H9 (cell line): Measurements from ENCODE around the gene SVIP. TPM values are rescaled to one million over a fixed set of nuclear protein-coding genes. Genes with fewer than 3 reads are reported as not detected.

Experiments used
- DNase-seq: peaks from one replicate; pipeline ENCODE4 v3.0.0-alpha.2; 2017
- H2AFZ ChIP-seq: one replicate; pipeline ENCODE4 v1.6.1; 2013; ENCODE audit warnings: mild to moderate bottlenecking, low read length, control low read depth, moderate library complexity
- H2AK5ac ChIP-seq: 2 replicates; pipeline ENCODE4 v1.6.1; 2013; ENCODE audit warnings: low read length, control low read depth, mixed read lengths; ENCODE audit not compliant: insufficient read length
- H2BK120ac ChIP-seq: one replicate; pipeline ENCODE4 v1.6.1; 2013; ENCODE audit warnings: low read depth, mild to moderate bottlenecking, low read length, control low read depth, inconsistent platforms; ENCODE audit not compliant: poor library complexity, severe bottlenecking
- H2BK12ac ChIP-seq: 2 replicates; pipeline ENCODE4 v1.6.1; 2013; ENCODE audit warnings: low read length, control low read depth, mixed read lengths, low read depth; ENCODE audit not compliant: insufficient read length
- H2BK15ac ChIP-seq: 2 replicates; pipeline ENCODE4 v1.6.1; 2013; ENCODE audit warnings: low read depth, low read length, control low read depth
- H2BK20ac ChIP-seq: one replicate; pipeline ENCODE4 v1.6.1; 2013; ENCODE audit warnings: low read depth, mild to moderate bottlenecking, low read length, control low read depth, inconsistent platforms; ENCODE audit not compliant: poor library complexity, severe bottlenecking
- H2BK5ac ChIP-seq: 2 replicates; pipeline ENCODE4 v1.6.1; 2013; ENCODE audit warnings: low read length, control low read depth, mixed read lengths; ENCODE audit not compliant: insufficient read length
- H3K14ac ChIP-seq: 2 replicates; pipeline ENCODE4 v1.6.1; 2013; ENCODE audit warnings: low read length, control low read depth; ENCODE audit not compliant: insufficient read depth
- H3K18ac ChIP-seq: 2 replicates; pipeline ENCODE4 v1.6.1; 2013; ENCODE audit warnings: low read depth, mild to moderate bottlenecking, mixed read lengths, low read length, control low read depth; ENCODE audit not compliant: insufficient read length
- H3K23ac ChIP-seq: 2 replicates; pipeline ENCODE4 v1.6.1; 2013; ENCODE audit warnings: low read length, control low read depth, mixed read lengths, low read depth; ENCODE audit not compliant: insufficient read length
- H3K23me2 ChIP-seq: 2 replicates; pipeline ENCODE4 v1.6.1; 2013; ENCODE audit warnings: low read depth, mild to moderate bottlenecking, mixed read lengths, low read length, control low read depth; ENCODE audit not compliant: insufficient read length, poor library complexity, severe bottlenecking
- H3K27ac ChIP-seq: 2 replicates; pipeline ENCODE4 v1.5.1; 2013; ENCODE audit warnings: low read length, control low read depth, mixed read lengths, low read depth; ENCODE audit not compliant: insufficient read length
- H3K27me3 ChIP-seq: 2 replicates; pipeline ENCODE4 v1.6.1; 2013; ENCODE audit warnings: low read length, control low read depth, inconsistent platforms; ENCODE audit not compliant: insufficient read depth
- H3K4ac ChIP-seq: 2 replicates; pipeline ENCODE4 v1.6.1; 2013; ENCODE audit warnings: low read depth, mild to moderate bottlenecking, control low read depth, inconsistent platforms, low read length, moderate library complexity
- H3K4me1 ChIP-seq: 2 replicates; pipeline ENCODE4 v1.6.1; 2013; ENCODE audit warnings: low read length, control low read depth, inconsistent platforms; ENCODE audit not compliant: insufficient read depth
- H3K4me2 ChIP-seq: 2 replicates; pipeline ENCODE4 v1.6.1; 2013; ENCODE audit warnings: low read length, control low read depth, mixed read lengths; ENCODE audit not compliant: insufficient read length, insufficient read depth
- H3K56ac ChIP-seq: 2 replicates; pipeline ENCODE4 v1.6.1; 2013; ENCODE audit warnings: low read depth, mild to moderate bottlenecking, mixed read lengths, low read length, control low read depth; ENCODE audit not compliant: insufficient read length
- H3K79me1 ChIP-seq: 2 replicates; pipeline ENCODE4 v1.6.1; 2013; ENCODE audit warnings: low read depth, mild to moderate bottlenecking, moderate library complexity, low read length, control low read depth, inconsistent platforms; ENCODE audit not compliant: insufficient read depth, poor library complexity, severe bottlenecking
- H3K79me2 ChIP-seq: 2 replicates; pipeline ENCODE4 v1.6.1; 2013; ENCODE audit warnings: low read length, control low read depth, inconsistent platforms; ENCODE audit not compliant: insufficient read depth
- H3K9ac ChIP-seq: 2 replicates; pipeline ENCODE4 v1.6.1; 2013; ENCODE audit warnings: low read length, control low read depth, mixed read lengths; ENCODE audit not compliant: insufficient read length; ENCODE audit errors: extremely low read depth
- H3K9me3 ChIP-seq: one replicate; pipeline ENCODE4 v1.6.1; 2013; ENCODE audit warnings: low read depth, low read length, inconsistent platforms; ENCODE audit not compliant: control insufficient read depth
- H3T11ph ChIP-seq: one replicate; pipeline ENCODE4 v1.6.1; 2013; ENCODE audit warnings: mild to moderate bottlenecking, low read length, control low read depth, inconsistent platforms
- H4K20me1 ChIP-seq: one replicate; pipeline ENCODE4 v1.6.1; 2013; ENCODE audit not compliant: control insufficient read depth, insufficient read length, insufficient read depth
- H4K5ac ChIP-seq: 2 replicates; pipeline ENCODE4 v1.6.1; 2013; ENCODE audit warnings: low read depth, mild to moderate bottlenecking, mixed read lengths, low read length, control low read depth; ENCODE audit not compliant: insufficient read length
- H4K8ac ChIP-seq: replicated peaks from 2 replicates; pipeline ENCODE4 v1.6.1; 2013; ENCODE audit warnings: low read length, control low read depth, mixed read lengths, low read depth; ENCODE audit not compliant: insufficient read length
- H4K91ac ChIP-seq: 2 replicates; pipeline ENCODE4 v1.6.1; 2013; ENCODE audit warnings: low read depth, mild to moderate bottlenecking, moderate library complexity, mixed read lengths, low read length, control low read depth; ENCODE audit not compliant: insufficient read length
- H3K27ac Mint-ChIP-seq, 3 experiments: 2 replicates in 2 of 3; 3 replicates in 1 of 3; pipeline ENCODE4 v1.8.0; 2020 to 2021; ENCODE audit warnings: mixed read lengths in 3 of 3, mild to moderate bottlenecking in 1 of 3, moderate library complexity in 1 of 3
- H3K27me3 Mint-ChIP-seq: 2 replicates; pipeline ENCODE4 v1.8.0; 2021; ENCODE audit warnings: low read depth, mild to moderate bottlenecking, moderate library complexity, mixed read lengths
- H3K36me3 Mint-ChIP-seq, 3 experiments: 2 replicates in 2 of 3; 3 replicates in 1 of 3; pipeline ENCODE4 v1.8.0; 2020 to 2021; ENCODE audit warnings: low read depth in 3 of 3, mixed read lengths in 3 of 3; ENCODE audit not compliant: insufficient read depth in 1 of 3
- H3K4me1 Mint-ChIP-seq, 2 experiments: 2 replicates each; pipeline ENCODE4 v1.8.0; 2020; ENCODE audit warnings: mixed read lengths in 2 of 2
- H3K4me3 Mint-ChIP-seq, 2 experiments: 2 replicates in 1 of 2; 3 replicates in 1 of 2; pipeline ENCODE4 v1.8.0; 2020 to 2021; ENCODE audit warnings: mild to moderate bottlenecking in 2 of 2, mixed read lengths in 2 of 2, moderate library complexity in 1 of 2
- H3K9me3 Mint-ChIP-seq, 2 experiments: 2 replicates in 1 of 2; 3 replicates in 1 of 2; pipeline ENCODE4 v1.8.0; 2020; ENCODE audit warnings: mild to moderate bottlenecking in 2 of 2, mixed read lengths in 2 of 2, moderate library complexity in 1 of 2
- WGBS: extraction: QIAGEN DNeasy Blood & Tissue Kit; methylation state at CpG from one replicate; pipeline ENCODE4 v1.1.7; 2013; ENCODE audit warnings: missing lambda C conversion rate, low lambda C conversion rate, mixed read lengths; ENCODE audit not compliant: insufficient read length; ENCODE audit errors: extremely low coverage; 5-methylcytosine and 5-hydroxymethylcytosine counted together
- total RNA-seq: library from RNA; stranded (reverse); gene quantifications from 2 replicates; pipeline ENCODE4 v1.2.1, GENCODE V29; 2021
- TF ChIP-seq, protein P1 (sequence below): fragments of 200-600 bp; sonication (generic); conservative IDR thresholded peaks from 3 replicates; pipeline ENCODE4 v1.8.0; 2021; ENCODE audit warnings: antibody characterized with exemption, mild to moderate bottlenecking

The SVIP gene
- total RNA-seq, 1 experiment from 2014 or later: 10.4 TPM

DNA sequence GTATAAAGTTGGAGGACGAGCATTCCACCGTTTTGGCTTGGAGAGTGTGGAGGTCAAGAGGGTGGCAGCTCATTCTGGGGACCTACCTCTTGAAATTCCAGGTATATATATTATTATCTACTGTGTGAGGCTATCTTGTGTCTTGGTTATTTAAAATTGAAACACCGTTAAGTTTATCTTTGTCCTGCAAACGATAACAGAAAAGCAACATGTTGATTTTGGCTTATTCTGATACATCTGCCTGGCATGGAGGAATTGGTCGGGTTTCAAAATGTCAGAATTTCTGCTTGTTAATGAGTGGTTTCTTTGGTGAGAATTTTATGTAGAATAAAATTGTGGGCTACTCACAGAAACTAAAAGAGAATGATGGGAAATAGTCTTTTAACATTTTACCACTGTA lies 54.4 kb downstream of the SVIP start:
- no peak overlapping the region for H3K4me3 Mint-ChIP-seq
- no CpG with 5 or more reads among the region's 5 CpGs for WGBS
- H3K36me3 Mint-ChIP-seq: no peaks in the 10 kb centered on the region
- no peak overlapping the region for H2AK5ac ChIP-seq
- no peaks in the 10 kb centered on the region for H4K20me1 ChIP-seq
- no peak overlapping the region for H3K9ac ChIP-seq
- H2BK12ac ChIP-seq: no peak overlapping the region
- TF ChIP-seq, protein P1, sequence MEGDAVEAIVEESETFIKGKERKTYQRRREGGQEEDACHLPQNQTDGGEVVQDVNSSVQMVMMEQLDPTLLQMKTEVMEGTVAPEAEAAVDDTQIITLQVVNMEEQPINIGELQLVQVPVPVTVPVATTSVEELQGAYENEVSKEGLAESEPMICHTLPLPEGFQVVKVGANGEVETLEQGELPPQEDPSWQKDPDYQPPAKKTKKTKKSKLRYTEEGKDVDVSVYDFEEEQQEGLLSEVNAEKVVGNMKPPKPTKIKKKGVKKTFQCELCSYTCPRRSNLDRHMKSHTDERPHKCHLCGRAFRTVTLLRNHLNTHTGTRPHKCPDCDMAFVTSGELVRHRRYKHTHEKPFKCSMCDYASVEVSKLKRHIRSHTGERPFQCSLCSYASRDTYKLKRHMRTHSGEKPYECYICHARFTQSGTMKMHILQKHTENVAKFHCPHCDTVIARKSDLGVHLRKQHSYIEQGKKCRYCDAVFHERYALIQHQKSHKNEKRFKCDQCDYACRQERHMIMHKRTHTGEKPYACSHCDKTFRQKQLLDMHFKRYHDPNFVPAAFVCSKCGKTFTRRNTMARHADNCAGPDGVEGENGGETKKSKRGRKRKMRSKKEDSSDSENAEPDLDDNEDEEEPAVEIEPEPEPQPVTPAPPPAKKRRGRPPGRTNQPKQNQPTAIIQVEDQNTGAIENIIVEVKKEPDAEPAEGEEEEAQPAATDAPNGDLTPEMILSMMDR: no peak
- H3K23me2 ChIP-seq: no peaks in the 10 kb centered on the region
- H3K4ac ChIP-seq: no peak overlapping the region
- no peak overlapping the region for H2BK120ac ChIP-seq
- no peak for DNase-seq
- no peak overlapping the region for H3K4me2 ChIP-seq
- H3K4me1 ChIP-seq: no peaks in the 10 kb centered on the region
- H4K8ac ChIP-seq: no peak overlapping the region
- no peak overlapping the region for H3K27ac Mint-ChIP-seq
- peaks cover 0 to 5% of the 10 kb centered on the region in 2 experiments; a peak in 2 of 4 replicates for H3K4me1 Mint-ChIP-seq
- H3K56ac ChIP-seq: no peak overlapping the region
- H3T11ph ChIP-seq: no peak overlapping the region
- no peak overlapping the region for H2AFZ ChIP-seq
- no peak overlapping the region for H2BK5ac ChIP-seq
- H4K91ac ChIP-seq: no peak overlapping the region
- H4K5ac ChIP-seq: no peak overlapping the region
- no peak overlapping the region for H3K23ac ChIP-seq
- H3K27me3 Mint-ChIP-seq: no peaks in the 10 kb centered on the region
- no peaks in the 10 kb centered on the region for H3K9me3 Mint-ChIP-seq
- no peaks in the 10 kb centered on the region for H3K27me3 ChIP-seq
- H3K79me2 ChIP-seq: no peaks in the 10 kb centered on the region
- H2BK15ac ChIP-seq: no peak overlapping the region
- H2BK20ac ChIP-seq: no peak overlapping the region
- no peak overlapping the region for H3K27ac ChIP-seq
- H3K9me3 ChIP-seq: no peaks in the 10 kb centered on the region
- H3K79me1 ChIP-seq: no peaks in the 10 kb centered on the region
- no peak overlapping the region for H3K14ac ChIP-seq
- H3K18ac ChIP-seq: no peak overlapping the region
